SK-N-SH treated with all-trans-retinoic acid at 6 μM for 48 hours (cell line): ENCODE results near the gene XIRP2.
A peak's percentile ranks its signal among the peaks of the same experiment; 100 is the strongest.

Source experiments
- ATAC-seq: fragments of 200-7000 bp; cut with Tn5 transposase; 3 replicates; pipeline ENCODE4 v1.9.1; 2020; ENCODE audit warnings: mild to moderate bottlenecking, moderate library complexity
- ARNTL ChIP-seq: fragments of 450-650 bp; formaldehyde crosslinking; IDR thresholded peaks from 2 replicates; pipeline ENCODE4 v1.5.0; 2020; ENCODE audit warnings: low read depth, mild to moderate bottlenecking, moderate library complexity, borderline replicate concordance
- BACH2 ChIP-seq: fragments of 250-450 bp; sonication (Bioruptor Pico); IDR thresholded peaks from 2 replicates; pipeline ENCODE4 v1.9.0; 2021; ENCODE audit warnings: mild to moderate bottlenecking, borderline replicate concordance
- CREB5 ChIP-seq: fragments of 250-450 bp; sonication (Bioruptor Pico); IDR thresholded peaks from 2 replicates; pipeline ENCODE4 v1.5.1; 2020; ENCODE audit warnings: low read depth, mild to moderate bottlenecking, moderate library complexity
- CSDC2 ChIP-seq: fragments of 250-450 bp; sonication (Bioruptor Pico); IDR thresholded peaks from 2 replicates; pipeline ENCODE4 v1.5.0; 2020; ENCODE audit warnings: mild to moderate bottlenecking, moderate library complexity
- ESRRG ChIP-seq: fragments of 250-450 bp; sonication (Bioruptor Pico); IDR thresholded peaks from 2 replicates; pipeline ENCODE4 v1.6.1; 2021; ENCODE audit warnings: mild to moderate bottlenecking
- GLIS3 ChIP-seq: fragments of 250-450 bp; sonication (Bioruptor Pico); IDR thresholded peaks from 2 replicates; pipeline ENCODE4 v1.5.0; 2020; ENCODE audit warnings: mild to moderate bottlenecking, moderate library complexity
- ISL1 ChIP-seq: fragments of 250-450 bp; sonication (Bioruptor Pico); IDR thresholded peaks from 2 replicates; pipeline ENCODE4 v2.1.2; 2022; ENCODE audit warnings: mild to moderate bottlenecking, moderate library complexity
- OSR1 ChIP-seq: fragments of 250-450 bp; sonication (Bioruptor Pico); IDR thresholded peaks from 2 replicates; pipeline ENCODE4 v1.8.0; 2022; ENCODE audit warnings: moderate library complexity, mild to moderate bottlenecking, inconsistent platforms
- PPARA ChIP-seq: fragments of 250-450 bp; sonication (Bioruptor Pico); IDR thresholded peaks from 2 replicates; pipeline ENCODE4 v1.5.0; 2020; ENCODE audit warnings: mild to moderate bottlenecking, borderline replicate concordance
- RARB ChIP-seq: fragments of 250-450 bp; sonication (Bioruptor Pico); IDR thresholded peaks from 2 replicates; pipeline ENCODE4 v1.8.0; 2021; ENCODE audit warnings: mild to moderate bottlenecking, moderate library complexity
- TCF4 ChIP-seq: fragments of 250-450 bp; sonication (Bioruptor Pico); IDR thresholded peaks from 2 replicates; pipeline ENCODE4 v1.8.0; 2021; ENCODE audit warnings: mild to moderate bottlenecking, moderate library complexity, borderline replicate concordance
- TOX ChIP-seq: fragments of 250-450 bp; sonication (Bioruptor Pico); IDR thresholded peaks from 2 replicates; pipeline ENCODE4 v1.8.0; 2021; ENCODE audit warnings: mild to moderate bottlenecking, moderate library complexity, borderline replicate concordance
- ZC3H10 ChIP-seq: fragments of 250-450 bp; sonication (Bioruptor Pico); IDR thresholded peaks from 2 replicates; pipeline ENCODE4 v1.5.1; 2021; ENCODE audit warnings: mild to moderate bottlenecking, moderate library complexity
- ZFP3 ChIP-seq: fragments of 250-450 bp; sonication (Bioruptor Pico); IDR thresholded peaks from 2 replicates; pipeline ENCODE4 v1.5.0; 2020; ENCODE audit warnings: mild to moderate bottlenecking, moderate library complexity
- ZFP30 ChIP-seq: fragments of 450-650 bp; formaldehyde crosslinking; IDR thresholded peaks from 2 replicates; pipeline ENCODE4 v1.5.0; 2022; ENCODE audit warnings: mild to moderate bottlenecking, moderate library complexity
- ZNF565 ChIP-seq: fragments of 450-650 bp; formaldehyde crosslinking; conservative IDR thresholded peaks from 2 replicates; pipeline ENCODE4 v1.5.0; 2020; ENCODE audit warnings: low read depth, mild to moderate bottlenecking, moderate library complexity
- ZNF70 ChIP-seq: fragments of 450-650 bp; formaldehyde crosslinking; IDR thresholded peaks from 2 replicates; pipeline ENCODE4 v1.5.0; 2020; ENCODE audit warnings: mild to moderate bottlenecking, moderate library complexity
- ZNF8 ChIP-seq: fragments of 450-650 bp; formaldehyde crosslinking; IDR thresholded peaks from 2 replicates; pipeline ENCODE4 v1.5.0; 2020; ENCODE audit warnings: mild to moderate bottlenecking, moderate library complexity
- TF ChIP-seq, protein P1 (sequence below): fragments of 250-450 bp; sonication (Bioruptor Pico); IDR thresholded peaks from 2 replicates; pipeline ENCODE4 v1.8.0; 2021; ENCODE audit warnings: low read depth, mild to moderate bottlenecking, moderate library complexity, borderline replicate concordance
- TF ChIP-seq, protein P2 (sequence below): fragments of 250-450 bp; sonication (Bioruptor Pico); IDR thresholded peaks from 2 replicates; pipeline ENCODE4 v1.5.0; 2020; ENCODE audit warnings: mild to moderate bottlenecking, moderate library complexity
- TF ChIP-seq, protein P3 (sequence below): fragments of 250-450 bp; sonication (Bioruptor Pico); IDR thresholded peaks from 2 replicates; pipeline ENCODE4 v1.8.0; 2020; ENCODE audit warnings: mild to moderate bottlenecking, moderate library complexity, borderline replicate concordance

The XIRP2 gene

DNA sequence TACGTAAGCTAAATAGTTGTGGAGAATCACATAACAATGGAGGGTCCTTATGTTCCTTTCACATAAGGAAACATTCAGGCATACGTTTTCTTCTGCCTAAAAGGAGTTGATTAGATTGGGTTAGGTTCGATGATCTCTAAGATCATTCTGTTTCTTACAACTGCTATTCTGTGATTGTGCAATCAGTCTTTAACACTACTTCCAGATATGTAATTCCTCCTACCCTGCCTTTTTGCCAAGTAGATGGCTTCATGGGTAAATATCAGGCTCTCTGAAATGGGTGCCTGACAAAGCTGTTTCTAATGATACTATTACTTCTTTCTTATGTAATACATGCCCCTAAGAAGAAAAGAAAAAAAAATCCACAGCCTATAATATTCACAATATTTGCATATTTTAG, 321.5 kb downstream of the XIRP2 start:
- ATAC-seq, result no peak

GRCh38 chr2:167212014-167212648, 323.9 kb downstream of the XIRP2 start:
- TF ChIP-seq CSDC2 (CRISPR knock-in tag), result no peak
- no peak for TF ChIP-seq ZC3H10 (CRISPR knock-in tag)
- TF ChIP-seq ISL1, result 0 out of 2 replicates have a peak, but pooled peaks have one; percentile 6
- peak; percentile 74 for ATAC-seq

More for the DNA sequence above, 321.5 kb downstream of the XIRP2 start:
- TF ChIP-seq BACH2 (CRISPR knock-in tag) (no peak), GLIS3 (CRISPR knock-in tag) (no peak), ARNTL (CRISPR knock-in tag) (no peak), TCF4 (CRISPR knock-in tag) (no peak), TOX (no peak), CREB5 (CRISPR knock-in tag) (no peak)

- TF ChIP-seq ZNF565 (no peak), ZNF8 (CRISPR knock-in tag) (no peak), PPARA (no peak), ZFP30 (CRISPR knock-in tag) (no peak), RARB (no peak), ESRRG (CRISPR knock-in tag) (no peak), TCF4 (CRISPR knock-in tag) (no peak), BACH2 (CRISPR knock-in tag) (no peak), ISL1 (no peak), TOX (no peak)
- TF ChIP-seq, protein P1, sequence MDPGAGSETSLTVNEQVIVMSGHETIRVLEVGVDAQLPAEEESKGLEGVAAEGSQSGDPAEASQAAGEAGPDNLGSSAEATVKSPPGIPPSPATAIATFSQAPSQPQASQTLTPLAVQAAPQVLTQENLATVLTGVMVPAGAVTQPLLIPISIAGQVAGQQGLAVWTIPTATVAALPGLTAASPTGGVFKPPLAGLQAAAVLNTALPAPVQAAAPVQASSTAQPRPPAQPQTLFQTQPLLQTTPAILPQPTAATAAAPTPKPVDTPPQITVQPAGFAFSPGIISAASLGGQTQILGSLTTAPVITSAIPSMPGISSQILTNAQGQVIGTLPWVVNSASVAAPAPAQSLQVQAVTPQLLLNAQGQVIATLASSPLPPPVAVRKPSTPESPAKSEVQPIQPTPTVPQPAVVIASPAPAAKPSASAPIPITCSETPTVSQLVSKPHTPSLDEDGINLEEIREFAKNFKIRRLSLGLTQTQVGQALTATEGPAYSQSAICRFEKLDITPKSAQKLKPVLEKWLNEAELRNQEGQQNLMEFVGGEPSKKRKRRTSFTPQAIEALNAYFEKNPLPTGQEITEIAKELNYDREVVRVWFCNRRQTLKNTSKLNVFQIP (CRISPR knock-in tag), result no peak
- TF ChIP-seq, protein P2, sequence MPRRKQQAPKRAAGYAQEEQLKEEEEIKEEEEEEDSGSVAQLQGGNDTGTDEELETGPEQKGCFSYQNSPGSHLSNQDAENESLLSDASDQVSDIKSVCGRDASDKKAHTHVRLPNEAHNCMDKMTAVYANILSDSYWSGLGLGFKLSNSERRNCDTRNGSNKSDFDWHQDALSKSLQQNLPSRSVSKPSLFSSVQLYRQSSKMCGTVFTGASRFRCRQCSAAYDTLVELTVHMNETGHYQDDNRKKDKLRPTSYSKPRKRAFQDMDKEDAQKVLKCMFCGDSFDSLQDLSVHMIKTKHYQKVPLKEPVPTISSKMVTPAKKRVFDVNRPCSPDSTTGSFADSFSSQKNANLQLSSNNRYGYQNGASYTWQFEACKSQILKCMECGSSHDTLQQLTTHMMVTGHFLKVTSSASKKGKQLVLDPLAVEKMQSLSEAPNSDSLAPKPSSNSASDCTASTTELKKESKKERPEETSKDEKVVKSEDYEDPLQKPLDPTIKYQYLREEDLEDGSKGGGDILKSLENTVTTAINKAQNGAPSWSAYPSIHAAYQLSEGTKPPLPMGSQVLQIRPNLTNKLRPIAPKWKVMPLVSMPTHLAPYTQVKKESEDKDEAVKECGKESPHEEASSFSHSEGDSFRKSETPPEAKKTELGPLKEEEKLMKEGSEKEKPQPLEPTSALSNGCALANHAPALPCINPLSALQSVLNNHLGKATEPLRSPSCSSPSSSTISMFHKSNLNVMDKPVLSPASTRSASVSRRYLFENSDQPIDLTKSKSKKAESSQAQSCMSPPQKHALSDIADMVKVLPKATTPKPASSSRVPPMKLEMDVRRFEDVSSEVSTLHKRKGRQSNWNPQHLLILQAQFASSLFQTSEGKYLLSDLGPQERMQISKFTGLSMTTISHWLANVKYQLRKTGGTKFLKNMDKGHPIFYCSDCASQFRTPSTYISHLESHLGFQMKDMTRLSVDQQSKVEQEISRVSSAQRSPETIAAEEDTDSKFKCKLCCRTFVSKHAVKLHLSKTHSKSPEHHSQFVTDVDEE (CRISPR knock-in tag), result no peak
- ATAC-seq, result no peak
Observed at GRCh38 chr2:167215595-167215994, 327.3 kb downstream of the XIRP2 start.

DNA sequence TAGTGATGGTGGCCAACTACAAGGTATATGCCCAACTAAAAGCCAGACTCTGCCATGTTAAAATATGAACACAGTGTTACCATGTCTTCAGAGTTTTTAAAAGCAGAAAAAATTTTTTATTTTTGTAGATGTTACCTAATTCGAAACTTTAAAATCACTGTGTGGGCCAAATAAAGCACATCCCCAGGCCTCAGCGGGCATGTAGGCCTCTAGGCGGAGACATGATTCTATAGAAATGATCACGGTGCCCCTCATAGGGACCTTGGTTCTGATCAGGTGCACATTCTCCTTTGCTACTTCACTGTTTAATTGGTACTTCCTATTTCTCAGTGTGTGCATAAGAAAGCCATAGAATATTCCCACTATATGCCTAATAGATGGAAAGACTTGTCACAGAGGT, 349.2 kb downstream of the XIRP2 start:
- TF ChIP-seq OSR1 (CRISPR knock-in tag) (no peak), ZNF565 (no peak), BACH2 (CRISPR knock-in tag) (no peak)
- TF ChIP-seq, all 23 proteins: peak for 0
- no peak for ATAC-seq

DNA sequence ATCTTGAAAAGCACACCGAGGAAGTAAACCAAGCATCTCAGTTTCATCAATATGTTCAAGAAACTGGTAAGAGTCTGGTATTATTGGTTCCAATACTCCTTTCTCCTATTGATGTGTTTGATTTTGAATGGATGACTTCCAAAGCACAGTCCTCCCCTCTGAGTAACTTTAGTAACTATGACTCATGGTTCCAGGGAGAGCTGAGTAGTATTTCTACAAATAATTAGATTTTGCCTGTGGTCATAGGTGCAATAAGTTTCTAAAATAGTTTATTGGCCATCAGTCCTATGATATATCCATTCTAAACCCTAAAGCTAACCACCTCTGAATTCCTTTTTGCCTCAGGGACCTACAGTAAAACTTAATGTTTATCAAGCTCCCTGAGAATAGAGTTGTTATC, 352.4 kb downstream of the XIRP2 start:
- no peak for ATAC-seq
- no peak for TF ChIP-seq ZC3H10 (CRISPR knock-in tag)
- no peak for TF ChIP-seq BACH2 (CRISPR knock-in tag)
- no peak for TF ChIP-seq ESRRG (CRISPR knock-in tag)
- no peak for TF ChIP-seq ZFP3
- TF ChIP-seq, protein P1 (CRISPR knock-in tag), result no peak
- no peak for TF ChIP-seq ZNF70 (CRISPR knock-in tag)
- TF ChIP-seq, protein P2 (CRISPR knock-in tag), result no peak
- TF ChIP-seq ISL1, result no peak
- no peak for TF ChIP-seq PPARA
- TF ChIP-seq RARB, result no peak
- TF ChIP-seq, protein P3, sequence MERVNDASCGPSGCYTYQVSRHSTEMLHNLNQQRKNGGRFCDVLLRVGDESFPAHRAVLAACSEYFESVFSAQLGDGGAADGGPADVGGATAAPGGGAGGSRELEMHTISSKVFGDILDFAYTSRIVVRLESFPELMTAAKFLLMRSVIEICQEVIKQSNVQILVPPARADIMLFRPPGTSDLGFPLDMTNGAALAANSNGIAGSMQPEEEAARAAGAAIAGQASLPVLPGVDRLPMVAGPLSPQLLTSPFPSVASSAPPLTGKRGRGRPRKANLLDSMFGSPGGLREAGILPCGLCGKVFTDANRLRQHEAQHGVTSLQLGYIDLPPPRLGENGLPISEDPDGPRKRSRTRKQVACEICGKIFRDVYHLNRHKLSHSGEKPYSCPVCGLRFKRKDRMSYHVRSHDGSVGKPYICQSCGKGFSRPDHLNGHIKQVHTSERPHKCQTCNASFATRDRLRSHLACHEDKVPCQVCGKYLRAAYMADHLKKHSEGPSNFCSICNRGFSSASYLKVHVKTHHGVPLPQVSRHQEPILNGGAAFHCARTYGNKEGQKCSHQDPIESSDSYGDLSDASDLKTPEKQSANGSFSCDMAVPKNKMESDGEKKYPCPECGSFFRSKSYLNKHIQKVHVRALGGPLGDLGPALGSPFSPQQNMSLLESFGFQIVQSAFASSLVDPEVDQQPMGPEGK, result no peak
- TF ChIP-seq ZNF8 (CRISPR knock-in tag), result no peak
- no peak for TF ChIP-seq CSDC2 (CRISPR knock-in tag)
- no peak for TF ChIP-seq ZFP30 (CRISPR knock-in tag)
- TF ChIP-seq TCF4 (CRISPR knock-in tag), result no peak
